Measurements from ENCODE around the gene ZPR1. TPM values are rescaled to one million over a fixed set of nuclear protein-coding genes. Genes with fewer than 3 reads are reported as not detected.

Gene ZPR1
- total RNA-seq, 4 donors from 2014 or later: 18.1 to 45.9 (median 39.2) TPM

- WGBS, 2 donors (ENCODE audit: low coverage in 1 of 2): 92 to 100% methylated on average over 1 of the region's 1 CpG
- no peak overlapping the region for H3K4me3 ChIP-seq
- H3K27ac ChIP-seq: no peak overlapping the region
- H3K36me3 ChIP-seq: no peaks in the 10 kb centered on the region
- no peak for ATAC-seq
- no peaks in the 10 kb centered on the region for H3K9me3 ChIP-seq
- peaks cover 0 to 12% (median 6%) of the 10 kb centered on the region in 3 donors for H3K4me1 ChIP-seq
- TF ChIP-seq EP300 (IDR thresholded peaks at IDR 0.05) (no peak), POLR2AphosphoS5 (IDR thresholded peaks at IDR 0.05) (no peak), POLR2A (IDR thresholded peaks at IDR 0.05) (no peak), CTCF (IDR thresholded peaks at IDR 0.05) (no peak)
- H3K27me3 ChIP-seq: no peaks in the 10 kb centered on the region
These were observed 5.9 kb upstream of the ZPR1 start for GRCh38 chr11:116793772-116794097.

GRCh38 chr11:116792869-116793771, 5.3 kb upstream of the ZPR1 start:
- no peak for ATAC-seq
- Histone ChIP-seq H3K4me1 (peaks cover 0 to 19% (median 6%) of the 10 kb centered on the region in 3 donors), H3K27me3 (no peaks in the 10 kb centered on the region), H3K9me3 (no peaks in the 10 kb centered on the region), H3K27ac (no peak overlapping the region), H3K4me3 (no peak overlapping the region), H3K36me3 (no peaks in the 10 kb centered on the region)
- TF ChIP-seq POLR2AphosphoS5 (IDR thresholded peaks at IDR 0.05) (no peak), POLR2A (IDR thresholded peaks at IDR 0.05) (no peak), CTCF (IDR thresholded peaks at IDR 0.05) (no peak), EP300 (IDR thresholded peaks at IDR 0.05) (no peak)
- WGBS, 2 donors (ENCODE audit: low coverage in 1 of 2): 67% methylated on average over 8 of the region's 8 CpGs

GRCh38 chr11:116792144-116792868, 4.5 kb upstream of the ZPR1 start:
- WGBS, 2 donors (ENCODE audit: low coverage in 1 of 2): 55% methylated on average over 2 to 4 of the region's 8 CpGs
- Histone ChIP-seq H3K9me3 (no peaks in the 10 kb centered on the region), H3K4me1 (peaks cover 0 to 21% (median 6%) of the 10 kb centered on the region in 3 donors), H3K36me3 (no peaks in the 10 kb centered on the region), H3K4me3 (no peak overlapping the region), H3K27me3 (no peaks in the 10 kb centered on the region), H3K27ac (no peak overlapping the region)
- TF ChIP-seq EP300 (IDR thresholded peaks at IDR 0.05) (no peak), POLR2AphosphoS5 (IDR thresholded peaks at IDR 0.05) (no peak), CTCF (IDR thresholded peaks at IDR 0.05) (no peak), POLR2A (IDR thresholded peaks at IDR 0.05) (no peak)
- no peak for ATAC-seq

- no CpG with 5 or more reads among the region's 7 CpGs for WGBS, 2 donors (ENCODE audit: low coverage in 1 of 2)
- Histone ChIP-seq H3K27me3 (no peaks in the 10 kb centered on the region), H3K4me1 (peaks cover 0 to 27% (median 10%) of the 10 kb centered on the region in 3 donors), H3K27ac (no peak within 1 kb of the TSS), H3K9me3 (no peaks in the 10 kb centered on the region), H3K4me3 (no peak within 1 kb of the TSS), H3K36me3 (no peaks in the 10 kb centered on the region)
- no peak for ATAC-seq
- no peak for TF ChIP-seq CTCF (IDR thresholded peaks at IDR 0.05)
- TF ChIP-seq EP300 (IDR thresholded peaks at IDR 0.05): no peak
- TF ChIP-seq POLR2AphosphoS5 (IDR thresholded peaks at IDR 0.05): no peak
- TF ChIP-seq POLR2A (IDR thresholded peaks at IDR 0.05): no peak
These were observed 4.0 kb upstream of the ZPR1 start, which contains the start of gene APOA5 for GRCh38 chr11:116791813-116792143. APOA5 (minus strand) TSS chr11:116791879; CDS start chr11:116791860, 19 bp downstream.
